ENCODE measurements around the gene SERPINA10. TPM values are rescaled to one million over a fixed set of nuclear protein-coding genes. Genes with fewer than 3 reads are reported as not detected.
"Not testable (repeated sequence)": the region's sequence is repeated elsewhere in the genome, so short reads cannot be mapped to it uniquely, and the experiment has no call there.

Gene SERPINA10
- total RNA-seq, 1 donor from 2014 or later: not detected

DNA sequence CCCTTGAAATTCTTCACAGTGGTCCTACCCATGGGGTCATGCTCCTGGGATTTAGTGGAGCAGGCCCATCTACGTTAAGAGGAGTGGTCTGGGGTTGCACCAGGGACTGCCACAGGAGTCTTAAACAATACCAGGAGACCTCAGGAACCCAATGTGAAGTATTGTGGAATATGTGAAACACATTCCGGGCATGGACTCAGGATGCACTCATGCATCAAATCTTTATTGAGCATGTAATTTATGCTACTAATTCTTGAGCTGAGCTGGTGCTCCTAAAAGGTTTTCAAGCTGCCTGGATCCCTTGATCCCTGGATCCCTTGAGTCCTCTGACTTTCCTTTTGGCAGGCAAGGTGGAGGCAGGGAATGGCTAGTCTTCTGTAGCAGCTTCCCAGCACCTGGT lies 8.8 kb downstream of the SERPINA10 start:
- no peak for DNase-seq (ENCODE audit: low read depth in 2 of 2)

DNA sequence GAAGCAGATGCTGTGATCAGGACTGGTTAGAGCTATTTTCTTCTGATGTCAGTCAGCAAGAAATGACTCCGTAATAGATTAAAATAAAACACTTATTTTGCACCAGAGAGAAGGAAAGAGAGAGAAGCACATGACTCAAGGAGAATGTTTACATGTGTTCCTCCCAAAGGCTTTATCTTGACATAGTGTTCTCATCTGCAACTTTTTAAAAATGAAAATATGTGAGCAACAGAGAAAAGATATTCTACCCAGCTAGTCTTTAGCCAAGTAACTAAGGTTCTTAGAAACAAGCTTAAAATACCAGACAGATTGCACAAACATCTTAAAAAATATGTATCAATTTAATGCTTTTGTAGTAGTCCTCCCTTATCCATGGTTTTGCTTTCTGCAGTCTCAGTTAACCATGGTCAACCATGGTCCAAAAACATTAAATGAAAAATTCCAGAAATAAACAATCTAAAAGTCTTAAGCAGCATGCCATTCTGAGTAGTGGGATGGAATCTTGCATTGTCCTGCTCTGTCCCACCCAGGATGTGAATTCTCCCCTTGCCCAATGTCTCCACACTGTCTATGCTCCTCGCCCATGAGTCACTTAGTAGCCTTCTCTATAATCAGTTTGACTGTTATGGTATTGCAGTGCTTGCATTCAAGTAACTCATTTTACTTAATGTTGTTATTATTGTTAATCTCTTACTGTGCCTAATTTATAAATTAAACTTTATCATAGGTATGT lies 9.9 kb downstream of the SERPINA10 start:
- DNase-seq (ENCODE audit: low read depth in 2 of 2): no peak

DNA sequence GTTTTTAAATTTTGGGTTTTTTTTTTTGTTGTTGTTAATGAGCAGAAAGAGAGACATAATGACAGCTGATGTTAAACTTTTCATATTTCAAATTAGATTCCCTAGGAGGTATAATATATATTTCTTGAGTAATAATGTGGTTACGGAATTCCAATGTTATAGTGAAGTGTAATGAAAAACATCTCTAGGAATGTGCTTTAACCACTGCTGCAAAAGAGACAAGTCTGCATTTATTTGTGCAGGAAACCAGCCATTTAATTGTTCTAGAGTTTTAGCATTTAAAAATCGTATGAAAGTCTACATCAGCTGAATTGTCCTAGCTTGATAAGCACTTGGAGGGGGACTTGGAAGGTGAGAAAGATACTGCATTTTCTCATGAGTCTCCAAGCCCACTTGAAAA lies 14.3 kb downstream of the SERPINA10 start:
- no peak for DNase-seq (ENCODE audit: low read depth in 2 of 2)

DNA sequence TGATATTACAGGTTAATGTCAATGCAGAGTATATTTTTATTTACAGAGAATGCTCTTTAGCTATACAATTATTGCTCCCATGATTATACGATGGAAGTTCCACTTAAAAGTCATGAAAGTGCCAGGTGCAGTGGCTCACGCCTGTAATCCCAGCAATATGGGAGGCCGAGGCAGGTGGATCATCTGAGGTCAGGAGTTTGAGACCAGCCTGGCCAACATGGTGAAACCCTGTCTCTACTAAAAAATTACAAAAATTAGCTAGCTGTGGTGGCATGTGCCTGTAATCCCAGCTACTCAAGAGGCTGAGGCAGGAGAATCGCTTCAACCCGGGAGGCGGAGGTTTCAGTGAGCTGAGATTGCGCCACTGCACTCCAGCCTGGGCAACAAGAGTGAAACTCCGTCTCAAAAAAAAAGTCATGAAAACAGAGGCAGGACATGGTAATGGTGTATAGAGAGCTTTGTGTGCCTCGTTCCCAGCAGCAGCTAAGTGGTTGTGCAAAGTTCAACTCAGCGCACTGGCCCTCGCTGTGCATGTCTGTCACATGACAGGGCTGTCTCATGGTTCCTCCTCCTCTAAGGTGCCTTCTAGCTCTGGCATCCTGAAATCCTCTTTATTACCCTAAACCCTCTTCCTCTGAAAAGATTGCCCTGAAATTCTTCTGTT lies 16.0 kb downstream of the SERPINA10 start:
- DNase-seq (ENCODE audit: low read depth in 2 of 2): not testable (repeated sequence)

DNA sequence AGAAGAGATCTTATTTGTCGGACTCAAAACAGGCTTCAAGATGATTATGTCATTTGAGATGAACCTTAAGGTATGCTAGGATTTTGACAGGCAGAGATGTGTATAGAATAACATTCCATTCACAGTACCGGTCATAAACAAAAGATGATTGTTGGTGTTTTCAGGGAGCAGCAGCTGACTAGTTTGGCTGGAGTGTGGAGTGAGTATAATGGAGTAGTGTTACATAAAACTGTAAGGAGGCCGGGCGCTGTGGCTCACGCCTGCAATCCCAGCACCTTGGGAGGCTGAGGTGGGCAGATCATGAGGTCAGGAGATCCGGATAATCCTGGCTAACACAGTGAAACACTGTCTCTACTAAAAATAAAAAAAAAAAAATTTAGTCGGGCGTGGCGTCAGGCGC lies 23.9 kb downstream of the SERPINA10 start:
- no peak for DNase-seq (ENCODE audit: low read depth in 2 of 2)

DNA sequence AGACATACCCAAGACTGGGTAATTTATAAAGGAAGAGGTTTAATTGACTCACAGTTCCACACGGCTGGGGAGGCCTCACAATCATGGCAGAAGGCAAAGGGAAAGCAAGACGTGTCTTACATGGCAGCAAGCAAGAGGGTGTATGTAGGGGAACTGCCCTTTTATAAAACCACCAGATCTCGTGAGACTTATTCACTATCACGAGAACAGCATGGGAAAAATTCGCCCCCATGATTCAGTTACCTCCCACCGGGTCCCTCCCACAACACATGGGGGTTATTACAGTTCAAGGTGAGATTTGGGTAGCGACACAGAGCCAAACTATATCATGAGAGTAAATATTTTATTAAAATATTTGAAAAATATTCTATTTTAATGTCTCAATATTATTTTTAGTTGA lies 24.5 kb downstream of the SERPINA10 start:
- DNase-seq (ENCODE audit: low read depth in 2 of 2): not testable (repeated sequence)

DNA sequence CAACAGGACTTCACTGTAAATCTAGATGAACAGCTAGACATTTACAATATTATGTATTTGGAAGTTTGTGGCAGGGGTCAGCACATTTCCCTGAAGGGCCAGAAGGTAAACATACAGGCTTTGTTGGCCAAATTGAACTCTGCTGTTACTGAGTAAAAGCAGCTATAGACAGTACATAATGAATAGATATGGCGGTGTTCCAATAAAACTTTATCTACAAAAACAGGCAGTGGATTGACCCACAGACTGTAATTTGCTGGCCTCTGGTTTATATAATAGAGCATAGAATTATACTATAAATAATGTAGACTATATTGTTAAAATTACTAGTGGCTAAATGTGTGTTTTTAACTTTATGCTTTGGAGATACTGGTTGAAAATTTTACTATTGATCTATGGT lies 25.7 kb downstream of the SERPINA10 start:
- no peak for DNase-seq (ENCODE audit: low read depth in 2 of 2)

DNA sequence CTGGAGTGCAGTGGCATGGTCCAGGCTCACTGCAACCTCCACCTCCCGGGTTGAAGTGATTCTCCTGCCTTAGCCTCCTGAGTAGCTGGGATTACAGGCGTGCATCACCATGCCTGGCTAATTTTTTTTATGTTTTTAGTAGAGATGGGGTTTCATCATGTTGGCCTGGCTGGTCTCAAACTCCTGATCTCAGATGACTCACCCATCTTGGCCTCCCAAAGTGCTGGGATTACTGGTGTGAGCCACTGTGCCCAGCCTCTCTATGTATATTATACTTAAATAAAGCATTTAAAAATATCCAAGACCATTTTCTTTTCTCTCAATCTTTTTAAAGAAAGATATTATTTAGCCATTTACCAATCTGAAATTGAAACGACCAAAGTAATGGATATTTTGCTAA lies 28.9 kb downstream of the SERPINA10 start:
- DNase-seq (ENCODE audit: low read depth in 2 of 2): not testable (repeated sequence)

DNA sequence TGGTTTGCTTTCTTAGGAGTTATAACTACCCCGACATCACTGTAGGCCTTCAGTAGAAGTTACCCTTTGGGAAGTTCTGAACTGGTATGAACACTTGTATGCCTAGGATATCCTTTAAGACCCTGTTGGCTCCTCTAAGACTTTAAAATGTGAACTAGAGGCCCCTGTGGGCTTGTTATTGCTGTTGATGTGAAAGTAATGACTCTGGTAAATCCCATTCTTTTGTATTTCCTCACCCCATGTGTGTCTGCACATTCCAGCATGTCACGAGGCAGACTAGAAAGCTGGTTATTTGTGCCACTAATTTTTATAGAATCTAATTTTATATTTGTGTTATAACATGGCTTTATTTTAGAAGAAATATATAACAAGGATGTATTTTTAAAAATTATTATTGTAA lies 48.9 kb downstream of the SERPINA10 start:
- DNase-seq (ENCODE audit: low read depth in 2 of 2): no peak

DNA sequence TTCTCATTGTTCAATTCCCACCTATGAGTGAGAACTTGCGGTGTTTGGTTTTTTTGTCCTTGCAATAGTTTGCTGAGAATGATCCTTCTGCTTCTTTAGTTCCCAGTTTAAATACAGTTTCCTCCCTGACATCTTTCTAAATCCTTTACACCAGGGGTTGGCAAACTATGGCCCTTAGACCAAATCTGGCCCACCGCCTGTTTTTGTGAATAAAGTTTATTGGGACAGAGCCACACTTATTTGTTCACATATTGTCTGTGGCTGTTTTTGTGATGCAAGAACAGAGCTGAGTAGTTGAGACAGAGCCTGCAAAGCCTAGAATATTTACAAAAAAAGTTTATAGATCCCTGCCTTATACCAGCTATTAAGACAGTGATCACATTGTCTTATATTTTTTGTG lies 53.7 kb downstream of the SERPINA10 start:
- DNase-seq (ENCODE audit: low read depth in 2 of 2): no peak

DNA sequence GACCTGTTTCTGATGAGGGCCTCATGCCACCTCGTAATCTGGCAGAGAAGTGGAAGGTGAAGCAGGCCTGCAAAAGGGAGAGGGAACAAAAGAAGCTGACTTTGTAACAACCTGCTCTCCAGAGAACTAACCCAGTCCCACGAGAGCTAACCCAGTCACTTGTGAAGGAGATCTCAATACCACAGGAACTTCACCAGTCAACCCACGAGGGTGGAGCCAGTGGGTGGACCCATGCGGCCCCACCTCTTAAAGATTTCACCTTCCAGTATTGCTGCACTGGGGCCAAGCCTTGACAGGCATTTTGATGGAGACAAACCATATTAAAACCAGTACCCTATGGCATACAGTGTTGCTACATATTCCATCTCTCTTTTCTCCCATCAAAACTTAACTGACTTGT lies 55.1 kb downstream of the SERPINA10 start:
- DNase-seq (ENCODE audit: low read depth in 2 of 2): no peak

DNA sequence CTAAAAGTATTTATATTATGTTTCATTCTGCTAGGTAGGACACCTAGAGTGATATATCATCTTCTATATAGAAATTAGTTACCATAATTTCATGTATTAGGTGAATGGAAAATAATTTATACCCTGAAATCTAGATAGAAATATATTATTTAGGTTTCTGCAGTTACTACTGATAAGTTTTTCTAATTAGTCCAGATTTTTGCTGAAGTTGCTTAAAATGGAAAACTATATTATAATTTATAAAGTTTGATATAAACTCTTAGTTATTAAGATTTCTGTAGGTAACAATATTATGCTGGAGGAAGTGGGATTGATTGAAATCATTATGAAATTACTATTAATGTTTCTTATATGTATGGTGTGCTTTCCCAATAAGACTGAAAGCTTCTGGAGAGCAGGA lies 56.0 kb downstream of the SERPINA10 start:
- DNase-seq (ENCODE audit: low read depth in 2 of 2): no peak

Other genes starting within 250 kb of the SERPINA10 start
- gene DDX24, start 212.1 kb downstream of the SERPINA10 start, total RNA-seq: 63.3 and 90.8 TPM in 2 replicates
- gene IFI27L1, start 212.0 kb downstream of the SERPINA10 start, total RNA-seq: 7.2 and 13.0 TPM in 2 replicates
- 54.5 and 62.0 TPM in 2 replicates for gene IFI27, start 182.5 kb downstream of the SERPINA10 start, total RNA-seq
- gene IFI27L2, start 163.7 kb downstream of the SERPINA10 start, total RNA-seq: 5.2 and 8.9 TPM in 2 replicates
- gene PPP4R4, start 118.9 kb downstream of the SERPINA10 start, total RNA-seq: not detected in 2 replicates
- gene SERPINA6, start 30.1 kb upstream of the SERPINA10 start, total RNA-seq: not detected in 2 replicates
- gene SERPINA2, start 73.4 kb upstream of the SERPINA10 start, total RNA-seq: not detected in 2 replicates
- gene SERPINA1, start 95.3 kb upstream of the SERPINA10 start, total RNA-seq: not detected in 2 replicates
- gene SERPINA11, start 159.5 kb upstream of the SERPINA10 start, total RNA-seq: not detected in 2 replicates
- not detected in 2 replicates for gene SERPINA9, start 182.9 kb upstream of the SERPINA10 start, total RNA-seq
- gene SERPINA12, start 216.2 kb upstream of the SERPINA10 start, total RNA-seq: not detected in 2 replicates